Subcutaneous abdominal adipose tissue (tissue), 5 donors: ENCODE measurements around the gene CAMKK2.
"Not testable (repeated sequence)": the region's sequence is repeated elsewhere in the genome, so short reads cannot be mapped to it uniquely, and the experiment has no call there.

Source experiments
- H3K27ac ChIP-seq: one replicate; pipeline ENCODE4 v1.7.0; 2013; ENCODE audit warnings: low read depth, mild to moderate bottlenecking, inconsistent platforms, low read length, moderate library complexity
- H3K27me3 ChIP-seq, 5 donors: one replicate each; pipeline ENCODE4 v1.7.0; 2013; ENCODE audit warnings: low read length in 5 of 5, inconsistent platforms in 1 of 5; ENCODE audit not compliant: control insufficient read depth in 5 of 5, insufficient read depth in 4 of 5
- H3K36me3 ChIP-seq, 5 donors: one replicate each; pipeline ENCODE4 v1.7.0; 2013; ENCODE audit warnings: low read length in 5 of 5; ENCODE audit not compliant: control insufficient read depth in 5 of 5, insufficient read depth in 5 of 5
- H3K4me1 ChIP-seq, 5 donors: one replicate each; pipeline ENCODE4 v1.7.0; 2013; ENCODE audit warnings: low read length in 5 of 5, mild to moderate bottlenecking in 3 of 5, moderate library complexity in 1 of 5; ENCODE audit not compliant: control insufficient read depth in 5 of 5, insufficient read depth in 5 of 5
- H3K4me3 ChIP-seq, 5 donors: one replicate each; pipeline ENCODE4 v1.7.0; 2013; ENCODE audit warnings: low read length in 5 of 5, low read depth in 1 of 5
- H3K9ac ChIP-seq, 5 donors: one replicate each; pipeline ENCODE4 v1.7.0; 2013; ENCODE audit warnings: low read length in 5 of 5, mild to moderate bottlenecking in 4 of 5, moderate library complexity in 3 of 5
- H3K9me3 ChIP-seq, 5 donors: one replicate each; pipeline ENCODE4 v1.7.0; 2013; ENCODE audit warnings: low read length in 5 of 5; ENCODE audit not compliant: control insufficient read depth in 5 of 5
- donor health status: healthy.
- donor health status: healthy.
- donor health status: healthy.
- donor health status: healthy.
- donor health status: healthy.

Gene CAMKK2

DNA sequence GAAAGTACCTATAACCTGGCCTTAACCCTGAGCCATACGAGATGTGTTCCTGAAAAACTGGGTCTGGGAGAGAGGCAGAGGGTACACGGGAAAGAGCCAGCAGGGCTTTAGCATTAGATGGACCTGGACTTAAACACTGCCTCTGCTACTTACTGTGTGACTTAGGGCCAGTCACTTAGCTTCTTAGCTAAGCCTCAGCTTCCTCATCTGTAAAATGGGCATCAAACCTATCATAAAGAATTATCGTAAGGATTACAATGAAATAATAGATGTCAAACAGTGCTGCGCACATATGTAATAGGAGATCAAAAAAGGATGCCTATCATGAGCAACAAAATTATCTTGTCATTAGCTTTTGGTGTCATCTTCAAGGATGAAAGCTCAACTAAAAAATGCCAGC, 32.1 kb upstream of the CAMKK2 start:
- H3K4me1 ChIP-seq: peaks cover 0 to 15% (median 0%) of the 10 kb centered on the region in 5 donors
- no peak overlapping the region for H3K27ac ChIP-seq
- H3K36me3 ChIP-seq: peaks cover 45 to 84% (median 71%) of the 10 kb centered on the region in 5 donors

DNA sequence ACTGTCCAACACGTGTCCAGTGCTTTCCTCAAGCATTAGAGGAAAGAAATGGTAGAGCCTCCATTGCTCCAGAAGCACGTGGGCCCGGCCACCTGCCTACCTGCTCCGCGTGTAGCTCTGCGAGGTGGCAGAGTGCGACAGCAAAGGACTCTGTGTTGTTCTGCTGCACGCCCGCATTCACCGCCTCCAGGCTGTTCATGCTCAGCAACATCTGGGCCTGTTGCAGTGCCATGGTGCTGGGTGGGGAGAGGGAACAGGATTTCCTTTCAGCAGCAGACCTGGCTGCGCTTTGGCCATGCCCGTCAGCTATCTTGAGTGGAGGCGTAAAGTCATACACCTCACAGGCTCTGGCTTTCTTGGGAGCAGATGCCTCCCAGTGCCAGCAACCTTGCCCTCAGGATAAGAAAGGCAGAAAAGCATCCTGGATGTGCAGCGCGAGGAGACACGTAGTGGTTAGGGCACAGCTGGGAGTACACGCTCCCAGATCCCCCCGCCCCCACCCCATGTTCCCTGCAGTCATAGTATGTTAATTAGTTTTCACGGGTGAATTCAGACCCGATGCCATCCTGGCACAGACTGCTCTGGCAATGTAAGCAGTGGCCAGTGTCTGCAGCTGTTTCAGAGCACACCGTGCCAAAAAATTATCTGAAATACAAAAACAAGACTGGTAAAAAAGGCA, 30.6 kb upstream of the CAMKK2 start:
- peaks cover 40 to 86% (median 72%) of the 10 kb centered on the region in 5 donors for H3K36me3 ChIP-seq
- peaks cover 0 to 15% (median 0%) of the 10 kb centered on the region in 5 donors for H3K4me1 ChIP-seq
- H3K27me3 ChIP-seq: no peaks in the 10 kb centered on the region
- no peaks in the 10 kb centered on the region for H3K9me3 ChIP-seq
- H3K9ac ChIP-seq: no peak overlapping the region
- H3K27ac ChIP-seq: no peak overlapping the region
- no peak overlapping the region for H3K4me3 ChIP-seq

More for the DNA sequence above, 32.1 kb upstream of the CAMKK2 start:
- no peaks in the 10 kb centered on the region for H3K27me3 ChIP-seq
- no peaks in the 10 kb centered on the region for H3K9me3 ChIP-seq
- no peak overlapping the region for H3K4me3 ChIP-seq
- H3K9ac ChIP-seq: no peak overlapping the region

DNA sequence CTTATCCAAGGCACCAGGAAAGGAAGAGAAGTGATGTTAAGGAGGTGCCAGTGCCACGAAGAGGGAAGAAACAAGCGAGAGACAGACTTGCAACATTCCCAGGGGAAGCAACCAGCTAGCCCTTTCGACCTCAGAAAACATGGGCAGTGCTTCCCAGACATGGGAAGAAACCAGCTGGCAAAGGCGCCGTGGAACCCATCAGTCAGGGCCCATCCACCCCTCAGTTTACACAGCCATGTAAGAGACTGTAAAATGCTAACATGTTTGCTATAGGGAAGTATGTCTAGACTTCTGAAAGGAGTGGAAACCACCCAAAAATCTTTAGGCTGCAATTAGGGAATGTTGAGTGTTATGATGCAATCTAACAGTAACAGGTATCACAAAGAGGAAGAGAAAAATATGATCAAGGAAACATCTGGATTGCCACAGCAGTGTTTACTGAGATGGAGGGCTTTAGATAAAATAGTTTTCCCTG, 29.4 kb upstream of the CAMKK2 start:
- Histone ChIP-seq H3K9me3 (no peaks in the 10 kb centered on the region), H3K4me1 (peaks cover 0 to 15% (median 0%) of the 10 kb centered on the region in 5 donors), H3K27me3 (no peaks in the 10 kb centered on the region), H3K9ac (no peak overlapping the region), H3K36me3 (peaks cover 34 to 74% (median 62%) of the 10 kb centered on the region in 5 donors), H3K4me3 (no peak overlapping the region), H3K27ac (no peak overlapping the region)

DNA sequence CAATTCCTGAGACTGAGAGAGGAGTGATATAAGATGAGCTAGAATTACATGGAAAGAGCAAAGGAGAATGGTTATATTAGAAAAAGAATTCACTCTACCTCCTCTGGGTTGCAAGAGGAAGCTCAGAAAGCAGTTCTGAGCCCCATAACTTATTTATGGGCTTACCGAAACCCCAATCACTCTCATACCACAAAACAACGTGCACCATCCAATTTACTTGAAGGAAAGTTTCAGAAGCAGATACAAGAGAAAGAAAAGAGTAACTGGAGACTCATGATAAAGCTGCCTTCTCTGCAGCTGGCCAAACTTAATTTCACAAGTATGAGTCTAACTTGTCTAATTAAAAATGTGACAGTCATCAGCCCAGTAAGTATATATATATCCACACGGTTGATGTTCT, 27.4 kb upstream of the CAMKK2 start:
- Histone ChIP-seq H3K9me3 (no peaks in the 10 kb centered on the region), H3K27ac (no peak overlapping the region), H3K4me1 (peaks cover 0 to 15% (median 0%) of the 10 kb centered on the region in 5 donors), H3K9ac (no peak overlapping the region), H3K27me3 (no peaks in the 10 kb centered on the region), H3K4me3 (no peak overlapping the region), H3K36me3 (peaks cover 23 to 69% (median 56%) of the 10 kb centered on the region in 5 donors)

- peaks cover 6 to 43% (median 26%) of the 10 kb centered on the region in 5 donors for H3K36me3 ChIP-seq
- no peaks in the 10 kb centered on the region for H3K9me3 ChIP-seq
- H3K27ac ChIP-seq: no peak overlapping the region
- no peaks in the 10 kb centered on the region for H3K27me3 ChIP-seq
- H3K9ac ChIP-seq: no peak overlapping the region
- H3K4me1 ChIP-seq: peaks cover 0 to 2% (median 0%) of the 10 kb centered on the region in 5 donors
- no peak overlapping the region for H3K4me3 ChIP-seq
Observed at GRCh38 chr12:121318121-121318520, 21.6 kb upstream of the CAMKK2 start.

DNA sequence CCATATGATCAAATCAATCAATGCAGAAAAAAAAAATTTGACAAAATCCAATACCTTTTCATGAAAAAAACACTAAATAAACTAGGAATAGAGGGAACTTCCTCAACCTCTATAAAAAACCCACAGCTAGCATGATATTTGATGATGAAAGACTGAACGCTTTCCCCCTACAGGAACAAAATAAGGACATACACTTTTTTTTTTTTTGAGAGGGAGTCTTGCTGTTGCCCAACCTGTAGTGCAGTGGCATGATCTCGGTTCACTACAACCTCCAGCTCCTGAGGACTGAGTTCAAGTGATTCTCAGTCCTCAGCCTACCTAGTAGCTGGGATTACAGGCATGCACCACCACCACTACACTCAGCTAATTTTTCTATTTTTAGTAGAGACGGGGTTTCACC, 17.9 kb upstream of the CAMKK2 start:
- H3K9ac ChIP-seq: no peak overlapping the region
- H3K9me3 ChIP-seq: no peaks in the 10 kb centered on the region
- H3K27me3 ChIP-seq: no peaks in the 10 kb centered on the region
- no peak overlapping the region for H3K4me3 ChIP-seq
- peaks cover 6 to 38% (median 26%) of the 10 kb centered on the region in 5 donors for H3K36me3 ChIP-seq
- no peak overlapping the region for H3K27ac ChIP-seq
- H3K4me1 ChIP-seq: peaks cover 0 to 6% (median 4%) of the 10 kb centered on the region in 5 donors

- not testable (repeated sequence) for H3K9me3 ChIP-seq, H3K4me3 ChIP-seq, H3K27ac ChIP-seq, H3K9ac ChIP-seq, H3K27me3 ChIP-seq, H3K4me1 ChIP-seq
- H3K36me3 ChIP-seq: peaks cover 3 to 23% (median 18%) of the 10 kb centered on the region in 5 donors
Observed at GRCh38 chr12:121310231-121310630, 13.7 kb upstream of the CAMKK2 start.

DNA sequence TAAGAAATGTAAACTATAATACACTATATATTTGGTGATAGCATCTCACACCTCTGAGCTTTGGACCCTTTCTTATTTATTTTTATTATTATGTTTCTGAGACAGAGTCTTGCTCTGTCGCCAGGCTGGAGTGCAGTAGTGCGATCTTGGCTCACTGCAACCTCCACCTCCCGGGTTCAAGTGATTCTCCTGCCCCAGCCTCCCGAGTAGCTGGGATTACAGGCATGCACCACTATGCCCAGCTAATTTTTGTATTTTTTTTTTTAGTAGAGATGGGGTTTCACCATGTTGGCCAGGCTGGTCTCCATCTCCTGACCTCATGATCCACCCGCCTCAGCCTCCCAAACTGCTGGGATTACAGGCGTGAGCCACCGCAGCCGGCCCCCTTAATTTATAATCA, 10.9 kb upstream of the CAMKK2 start:
- H3K4me3 ChIP-seq, H3K27me3 ChIP-seq, H3K4me1 ChIP-seq, H3K9ac ChIP-seq, H3K27ac ChIP-seq, H3K9me3 ChIP-seq: not testable (repeated sequence)
- H3K36me3 ChIP-seq: peaks cover 3 to 23% (median 18%) of the 10 kb centered on the region in 5 donors

GRCh38 chr12:121304306-121304705, 7.8 kb upstream of the CAMKK2 start:
- H3K4me3 ChIP-seq: no peak overlapping the region
- peaks cover 0 to under 1% (median 0%) of the 10 kb centered on the region in 5 donors for H3K4me1 ChIP-seq
- no peak overlapping the region for H3K27ac ChIP-seq

DNA sequence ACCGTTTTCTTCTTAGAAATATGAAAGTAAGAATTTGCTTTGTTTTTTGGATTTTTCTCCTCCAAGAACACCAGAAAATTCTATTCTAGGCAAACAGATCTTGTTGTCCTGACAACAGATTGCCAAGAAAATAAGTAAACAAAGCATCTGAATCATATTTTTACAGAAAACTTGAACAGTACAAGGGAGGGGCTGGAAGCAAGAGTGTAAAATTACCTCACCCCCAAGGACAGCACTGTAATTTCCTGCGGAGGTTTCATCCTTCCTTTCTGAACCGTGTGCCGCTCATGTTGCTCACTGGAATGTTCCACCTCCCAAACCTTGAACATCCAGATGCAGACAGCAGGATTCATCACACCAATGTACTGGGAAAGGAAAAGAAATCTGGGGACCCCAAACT, 5.4 kb upstream of the CAMKK2 start:
- Histone ChIP-seq H3K27ac (no peak overlapping the region), H3K4me3 (no peak overlapping the region), H3K4me1 (peaks cover 3 to 11% (median 10%) of the 10 kb centered on the region in 5 donors), H3K27me3 (no peaks in the 10 kb centered on the region), H3K9me3 (no peaks in the 10 kb centered on the region), H3K9ac (no peak overlapping the region), H3K36me3 (no peaks in the 10 kb centered on the region)

More at GRCh38 chr12:121304306-121304705, 7.8 kb upstream of the CAMKK2 start:
- Histone ChIP-seq H3K36me3 (peaks cover 3 to 13% (median 11%) of the 10 kb centered on the region in 5 donors), H3K9me3 (no peaks in the 10 kb centered on the region), H3K9ac (no peak overlapping the region), H3K27me3 (no peaks in the 10 kb centered on the region)
